Breast epithelium (tissue), 4 donors: Measurements from ENCODE around the gene DDX39B. TPM values are rescaled to one million over a fixed set of nuclear protein-coding genes. Genes with fewer than 3 reads are reported as not detected.

Experiments
- DNase-seq, 2 donors: peaks; one replicate each; pipeline ENCODE4 v3.0.0-alpha.2; 2019; ENCODE audit warnings: low spot score in 2 of 2
- H3K27ac ChIP-seq, 2 donors: fragments of 200-600 bp; sonication (generic) in 1 of 2; one replicate each; pipeline ENCODE4 v1.5.1; 2016 to 2019; ENCODE audit warnings: mild to moderate bottlenecking in 1 of 2
- H3K27me3 ChIP-seq, 2 donors: fragments of 200-600 bp; sonication (generic) in 1 of 2; one replicate each; pipeline versions ENCODE4 v1.5.1 to v1.6.0; 2017 to 2019; ENCODE audit warnings: control low read depth in 1 of 2, mild to moderate bottlenecking in 1 of 2
- H3K36me3 ChIP-seq: fragments of 200-600 bp; one replicate; pipeline ENCODE4 v1.5.1; 2019
- H3K4me1 ChIP-seq, 2 donors: fragments of 200-600 bp; sonication (generic); one replicate each; pipeline ENCODE4 v1.5.1; 2016 to 2019; ENCODE audit warnings: control low read depth in 1 of 2
- H3K4me3 ChIP-seq, 3 donors: fragments of 200-600 bp; sonication (generic); 1 replicate in 2 of 3; 2 replicates in 1 of 3; pipeline ENCODE4 v1.5.1; 2016 to 2019; ENCODE audit warnings: mild to moderate bottlenecking in 3 of 3, moderate library complexity in 2 of 3
- H3K9me3 ChIP-seq, 2 donors: fragments of 200-600 bp; sonication (generic) in 1 of 2; one replicate each; pipeline ENCODE4 v1.5.1; 2016 to 2019; ENCODE audit warnings: control low read depth in 1 of 2
- POLR2A ChIP-seq: fragments of 450-650 bp; IDR thresholded peaks from one replicate; pipeline ENCODE4 v1.6.1; 2016; ENCODE audit warnings: antibody characterized with exemption, mild to moderate bottlenecking, moderate library complexity
- POLR2AphosphoS5 ChIP-seq, 3 donors: sonication (generic); formaldehyde crosslinking; IDR thresholded peaks; one replicate each; pipeline ENCODE4 v1.6.1; 2017; ENCODE audit warnings: antibody characterized with exemption in 3 of 3
- intact Hi-C: fragments of 100-400 bp; cut with DNase I; formaldehyde crosslinking; loops from one replicate; pipeline ENCODE4 v1.15.1; 2023; ENCODE audit warnings: low total_unique reads
- total RNA-seq, 3 donors: library from RNA; depleted of rRNA; stranded (reverse); fragments of >200 nt; gene quantifications; one replicate each; pipeline ENCODE4 v1.1.0, GENCODE V29; 2016
- TF ChIP-seq, protein P1 (sequence below), 3 donors: fragments of 450-650 bp; IDR thresholded peaks; one replicate each; pipeline ENCODE4 v1.5.1; 2016 to 2017; ENCODE audit warnings: antibody characterized with exemption in 3 of 3, mild to moderate bottlenecking in 3 of 3, moderate library complexity in 3 of 3

Gene DDX39B
- total RNA-seq, 3 donors from 2014 or later, result 315 to 336 (median 334) TPM

DNA sequence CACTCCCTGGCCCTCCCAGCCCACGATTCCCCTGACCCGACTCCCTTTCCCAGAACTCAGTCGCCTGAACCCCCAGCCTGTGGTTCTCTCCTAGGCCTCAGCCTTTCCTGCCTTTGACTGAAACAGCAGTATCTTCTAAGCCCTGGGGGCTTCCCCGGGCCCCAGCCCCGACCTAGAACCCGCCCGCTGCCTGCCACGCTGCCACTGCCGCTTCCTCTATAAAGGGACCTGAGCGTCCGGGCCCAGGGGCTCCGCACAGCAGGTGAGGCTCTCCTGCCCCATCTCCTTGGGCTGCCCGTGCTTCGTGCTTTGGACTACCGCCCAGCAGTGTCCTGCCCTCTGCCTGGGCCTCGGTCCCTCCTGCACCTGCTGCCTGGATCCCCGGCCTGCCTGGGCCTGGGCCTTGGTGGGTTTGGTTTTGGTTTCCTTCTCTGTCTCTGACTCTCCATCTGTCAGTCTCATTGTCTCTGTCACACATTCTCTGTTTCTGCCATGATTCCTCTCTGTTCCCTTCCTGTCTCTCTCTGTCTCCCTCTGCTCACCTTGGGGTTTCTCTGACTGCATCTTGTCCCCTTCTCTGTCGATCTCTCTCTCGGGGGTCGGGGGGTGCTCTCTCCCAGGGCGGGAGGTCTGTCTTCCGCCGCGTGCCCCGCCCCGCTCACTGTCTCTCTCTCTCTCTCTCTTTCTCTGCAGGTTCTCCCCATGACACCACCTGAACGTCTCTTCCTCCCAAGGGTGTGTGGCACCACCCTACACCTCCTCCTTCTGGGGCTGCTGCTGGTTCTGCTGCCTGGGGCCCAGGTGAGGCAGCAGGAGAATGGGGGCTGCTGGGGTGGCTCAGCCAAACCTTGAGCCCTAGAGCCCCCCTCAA, 30.5 kb upstream of the DDX39B start, which contains the start of gene LTA:
LTA (plus strand) TSS at position 249 of the 871 bp plus-strand sequence; CDS start at position 703, 454 bp downstream.
- TF ChIP-seq POLR2A (no peak), POLR2AphosphoS5 (IDR thresholded peaks at IDR 0.05) (no peak)
- TF ChIP-seq, protein P1, sequence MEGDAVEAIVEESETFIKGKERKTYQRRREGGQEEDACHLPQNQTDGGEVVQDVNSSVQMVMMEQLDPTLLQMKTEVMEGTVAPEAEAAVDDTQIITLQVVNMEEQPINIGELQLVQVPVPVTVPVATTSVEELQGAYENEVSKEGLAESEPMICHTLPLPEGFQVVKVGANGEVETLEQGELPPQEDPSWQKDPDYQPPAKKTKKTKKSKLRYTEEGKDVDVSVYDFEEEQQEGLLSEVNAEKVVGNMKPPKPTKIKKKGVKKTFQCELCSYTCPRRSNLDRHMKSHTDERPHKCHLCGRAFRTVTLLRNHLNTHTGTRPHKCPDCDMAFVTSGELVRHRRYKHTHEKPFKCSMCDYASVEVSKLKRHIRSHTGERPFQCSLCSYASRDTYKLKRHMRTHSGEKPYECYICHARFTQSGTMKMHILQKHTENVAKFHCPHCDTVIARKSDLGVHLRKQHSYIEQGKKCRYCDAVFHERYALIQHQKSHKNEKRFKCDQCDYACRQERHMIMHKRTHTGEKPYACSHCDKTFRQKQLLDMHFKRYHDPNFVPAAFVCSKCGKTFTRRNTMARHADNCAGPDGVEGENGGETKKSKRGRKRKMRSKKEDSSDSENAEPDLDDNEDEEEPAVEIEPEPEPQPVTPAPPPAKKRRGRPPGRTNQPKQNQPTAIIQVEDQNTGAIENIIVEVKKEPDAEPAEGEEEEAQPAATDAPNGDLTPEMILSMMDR (IDR thresholded peaks at IDR 0.05), result no peak
- Histone ChIP-seq H3K4me1 (no peaks in the 10 kb centered on the region), H3K4me3 (peak within 1 kb of the TSS in 1 of 3 donors; percentile 1), H3K36me3 (no peaks in the 10 kb centered on the region), H3K27me3 (peaks cover 0 to 4% of the 10 kb centered on the region in 2 donors), H3K9me3 (no peaks in the 10 kb centered on the region), H3K27ac (no peak within 1 kb of the TSS)
- intact Hi-C loops, result no loop called here
- DNase-seq, result no peak

DNA sequence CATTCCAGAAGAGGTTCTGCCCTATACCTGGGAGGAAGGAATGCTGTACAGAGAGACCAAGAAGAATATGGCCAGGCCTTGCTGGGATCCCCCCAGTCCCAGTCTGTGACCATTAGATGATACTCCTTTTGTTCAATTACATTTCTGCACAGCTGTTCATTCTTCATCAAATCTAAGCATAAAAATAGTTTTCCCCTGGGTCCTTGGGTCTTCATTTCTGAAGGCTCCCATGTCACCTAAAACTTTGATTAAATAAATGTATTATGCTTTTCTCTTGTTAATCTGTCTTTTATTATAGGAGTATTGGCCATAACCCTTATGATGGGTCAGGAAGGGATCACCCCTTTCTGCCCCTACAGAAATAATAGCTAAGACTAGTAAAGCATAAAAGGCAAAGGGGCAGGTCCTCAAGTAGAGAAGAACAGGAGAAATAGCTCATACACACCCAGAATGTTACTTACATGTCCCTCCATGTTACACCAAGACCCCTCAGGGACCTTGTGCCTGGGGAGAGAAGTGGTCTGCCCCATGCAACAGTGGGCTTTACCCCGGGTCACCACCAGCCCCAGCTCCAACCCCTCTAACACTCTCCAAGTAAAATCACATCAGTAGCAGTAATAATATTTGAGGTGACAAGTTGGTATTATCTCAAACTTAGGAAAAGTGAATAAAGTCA, 28.2 kb upstream of the DDX39B start:
- Histone ChIP-seq H3K27me3 (peaks cover 0 to 4% of the 10 kb centered on the region in 2 donors), H3K36me3 (no peaks in the 10 kb centered on the region), H3K27ac (no peak overlapping the region), H3K9me3 (no peaks in the 10 kb centered on the region), H3K4me1 (no peaks in the 10 kb centered on the region), H3K4me3 (no peak overlapping the region)
- DNase-seq, result no peak
- intact Hi-C loops, result no loop called here
- TF ChIP-seq, protein P1 (IDR thresholded peaks at IDR 0.05), result no peak
- TF ChIP-seq POLR2AphosphoS5 (IDR thresholded peaks at IDR 0.05) (no peak), POLR2A (no peak)

DNA sequence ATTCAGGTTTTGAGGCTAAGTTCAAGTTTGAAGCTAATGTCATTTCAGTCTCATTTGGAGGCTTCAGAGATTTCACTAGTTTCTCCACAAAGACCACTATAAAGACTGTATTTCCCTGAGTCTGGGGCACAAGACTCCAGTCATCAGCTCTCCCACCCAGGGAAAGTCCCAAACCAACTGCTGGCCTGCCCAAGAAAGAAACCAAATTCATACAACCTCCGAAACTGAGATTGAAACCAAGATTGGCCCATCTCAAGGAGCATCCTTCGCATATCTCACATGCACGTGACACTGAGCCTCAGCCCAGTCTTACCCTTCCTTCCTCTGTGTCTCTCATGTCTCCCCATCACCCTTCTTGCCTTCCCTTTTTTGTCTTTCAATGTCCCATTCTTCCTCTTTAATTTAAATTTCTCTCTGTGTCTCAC, 26.7 kb upstream of the DDX39B start:
- intact Hi-C loops, result no loop called here
- no peak overlapping the region for H3K27ac ChIP-seq
- no peaks in the 10 kb centered on the region for H3K9me3 ChIP-seq
- H3K27me3 ChIP-seq, result peaks cover 0 to 4% of the 10 kb centered on the region in 2 donors
- no peaks in the 10 kb centered on the region for H3K36me3 ChIP-seq
- H3K4me1 ChIP-seq, result no peaks in the 10 kb centered on the region
- TF ChIP-seq POLR2AphosphoS5 (IDR thresholded peaks at IDR 0.05) (no peak), POLR2A (no peak)
- TF ChIP-seq, protein P1 (IDR thresholded peaks at IDR 0.05), result no peak
- H3K4me3 ChIP-seq, result no peak overlapping the region
- DNase-seq, result no peak

DNA sequence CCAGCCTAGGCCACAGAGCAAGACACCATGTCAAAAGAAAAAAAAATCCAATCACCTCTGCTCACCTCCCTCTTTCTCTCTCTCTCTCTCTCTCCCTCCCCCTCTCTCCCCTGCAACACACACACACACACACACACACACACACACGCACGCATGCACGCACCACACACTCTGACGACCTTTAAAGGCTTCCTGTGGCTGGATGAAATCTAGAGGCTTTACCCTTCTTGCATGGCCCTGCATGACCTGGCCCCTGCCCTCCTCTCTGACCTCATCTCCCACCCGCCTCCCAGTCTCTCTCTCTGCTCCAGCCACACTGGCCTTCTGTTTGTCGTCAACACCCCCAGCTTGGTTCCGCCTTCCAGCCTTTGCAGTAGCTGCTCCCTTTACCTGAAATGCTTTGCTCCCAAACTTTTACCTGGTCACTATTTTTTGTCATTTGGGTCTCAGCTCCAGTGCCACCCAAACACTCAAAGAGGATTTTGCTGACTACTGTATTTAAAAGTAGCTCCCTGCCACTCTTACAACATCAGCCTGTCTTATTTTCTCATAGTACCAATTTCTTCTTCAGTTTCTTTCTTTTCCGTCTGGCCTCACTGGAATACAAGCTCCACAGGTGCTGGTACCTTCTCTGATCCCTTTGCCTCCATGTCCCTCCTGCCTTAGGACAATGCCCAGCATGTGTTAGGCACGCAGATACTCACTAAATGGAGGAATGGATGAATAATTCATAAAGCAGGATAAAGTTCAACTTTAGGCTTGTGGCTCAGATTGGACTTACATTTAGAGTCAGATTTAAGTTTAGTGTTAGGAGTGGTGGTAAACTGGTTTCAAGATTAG, 25.9 kb upstream of the DDX39B start:
- Histone ChIP-seq H3K4me3 (no peak overlapping the region), H3K4me1 (no peaks in the 10 kb centered on the region), H3K27ac (no peak overlapping the region), H3K27me3 (peaks cover 0 to 4% of the 10 kb centered on the region in 2 donors), H3K9me3 (no peaks in the 10 kb centered on the region), H3K36me3 (no peaks in the 10 kb centered on the region)
- TF ChIP-seq, protein P1 (IDR thresholded peaks at IDR 0.05), result no peak
- no peak for TF ChIP-seq POLR2AphosphoS5 (IDR thresholded peaks at IDR 0.05)
- TF ChIP-seq POLR2A, result no peak
- intact Hi-C loops, result no loop called here
- DNase-seq, result no peak
